Stimulated activated CD8-positive, alpha-beta memory T cell treated with anti-CD3 and anti-CD28 coated beads, Interleukin-15, amount 100 ng/mL, for 48 hours (primary cell): ENCODE measurements around the gene FBXO8.

ENCODE experiments used
- DNase-seq, 2 donors: peaks; one replicate each; pipeline ENCODE4 v3.0.0-alpha.2; 2020; ENCODE audit warnings: low read depth in 2 of 2

The FBXO8 gene

DNA sequence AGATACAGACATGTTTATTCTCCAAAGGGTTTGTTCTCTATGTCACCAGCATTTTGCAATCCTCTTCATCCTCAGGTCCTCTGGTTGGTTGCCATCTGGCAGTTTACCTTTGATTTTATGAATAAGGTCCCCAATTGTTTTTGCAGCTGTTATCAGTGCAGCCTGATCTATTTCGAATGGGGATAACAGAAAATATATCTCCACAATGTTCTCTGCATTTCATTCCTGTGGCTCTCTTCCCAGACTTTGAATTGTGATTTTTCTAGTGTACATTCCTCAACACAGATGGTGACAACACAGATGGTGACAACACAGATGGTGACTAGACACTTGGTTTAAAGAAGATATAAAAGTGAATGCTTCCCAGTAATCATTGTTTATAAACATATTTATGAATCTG is 74.1 kb downstream of the FBXO8 start:
- no peak for DNase-seq

DNA sequence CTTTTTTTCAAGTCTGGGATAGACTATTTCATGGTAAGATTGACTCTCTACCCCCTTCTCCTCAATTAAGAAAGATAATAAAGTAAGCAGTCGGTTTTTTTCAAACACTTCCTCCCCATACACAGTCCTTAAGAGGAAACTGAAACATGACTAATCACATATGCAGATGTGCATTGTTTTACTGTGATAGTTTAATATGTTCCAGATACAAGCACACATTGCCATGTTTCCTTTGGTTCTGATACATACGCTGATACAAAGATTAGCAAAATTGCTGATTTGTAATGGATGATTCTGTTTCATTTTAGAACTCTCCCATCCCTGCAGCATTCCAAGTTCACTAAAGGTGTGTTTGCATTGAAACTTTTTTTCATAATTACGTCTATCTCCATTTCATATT is 76.1 kb downstream of the FBXO8 start:
- DNase-seq = no peak

DNA sequence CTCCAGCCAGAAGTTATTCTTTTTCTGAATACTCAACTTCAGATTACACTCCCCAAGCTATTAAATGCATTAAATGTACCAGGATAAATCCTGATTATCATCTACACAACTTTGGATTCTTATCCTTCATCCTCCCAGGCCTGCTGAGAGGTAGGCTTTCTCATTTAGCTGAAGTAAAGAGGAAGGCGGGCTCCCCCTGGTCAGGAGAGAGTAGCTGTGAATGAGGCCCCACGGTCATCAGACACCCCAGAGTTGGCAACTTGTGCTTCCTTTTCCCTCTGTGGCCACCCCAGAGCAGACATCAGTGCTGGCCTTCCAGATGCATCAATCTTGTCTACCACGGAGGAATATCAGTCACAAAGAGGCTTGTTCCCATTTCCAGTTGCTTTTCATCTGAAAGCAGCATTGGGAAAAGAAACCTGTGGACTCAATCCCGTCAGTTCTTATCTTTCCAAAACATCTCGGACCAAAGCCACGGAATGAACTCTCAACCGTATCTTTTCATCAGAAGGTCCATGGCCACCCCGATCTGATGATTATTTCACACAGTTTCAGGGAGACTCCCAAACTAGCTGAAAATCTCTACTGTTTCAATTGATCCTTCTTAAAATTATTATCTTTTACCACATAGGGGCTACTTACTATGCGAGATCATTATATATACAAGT is 79.2 kb downstream of the FBXO8 start:
- no peak for DNase-seq

DNA sequence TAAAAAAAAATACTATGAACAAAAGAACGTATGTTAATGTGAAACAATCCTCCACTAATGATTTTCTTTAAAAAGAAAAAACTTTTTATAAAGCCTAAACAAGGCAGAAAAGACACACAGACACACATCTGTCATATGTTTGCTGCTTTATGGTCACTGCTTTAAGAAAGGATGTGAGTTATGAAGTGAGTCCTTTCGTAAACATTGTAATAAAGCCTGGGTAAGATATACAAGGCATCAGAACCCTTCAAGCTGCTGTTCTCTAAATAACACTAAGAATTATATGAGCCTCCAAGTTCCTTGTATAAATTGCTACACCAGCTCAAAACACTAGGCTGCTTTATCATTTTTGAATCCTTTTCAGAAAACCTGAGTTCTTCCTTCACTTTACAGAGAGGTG is 81.6 kb downstream of the FBXO8 start:
- DNase-seq = no peak

DNA sequence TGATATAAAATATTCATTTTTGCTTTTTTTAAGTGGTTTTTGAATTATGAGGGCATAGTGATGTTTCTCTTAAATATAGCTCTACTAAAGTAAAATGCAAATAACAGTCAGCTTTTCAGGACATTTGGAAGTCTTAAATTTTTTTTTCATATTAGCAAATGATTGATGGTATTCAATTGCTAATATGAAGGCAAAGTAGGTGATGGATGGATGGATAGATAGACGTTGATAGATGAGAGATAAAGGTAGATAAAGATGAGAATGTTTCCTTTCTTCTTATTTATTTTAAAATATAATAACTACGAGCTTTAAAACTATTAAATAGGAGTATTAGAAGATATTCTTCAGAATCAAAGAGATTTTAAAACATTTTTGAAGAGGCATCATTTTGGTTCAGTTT is 83.7 kb downstream of the FBXO8 start:
- no peak for DNase-seq

DNA sequence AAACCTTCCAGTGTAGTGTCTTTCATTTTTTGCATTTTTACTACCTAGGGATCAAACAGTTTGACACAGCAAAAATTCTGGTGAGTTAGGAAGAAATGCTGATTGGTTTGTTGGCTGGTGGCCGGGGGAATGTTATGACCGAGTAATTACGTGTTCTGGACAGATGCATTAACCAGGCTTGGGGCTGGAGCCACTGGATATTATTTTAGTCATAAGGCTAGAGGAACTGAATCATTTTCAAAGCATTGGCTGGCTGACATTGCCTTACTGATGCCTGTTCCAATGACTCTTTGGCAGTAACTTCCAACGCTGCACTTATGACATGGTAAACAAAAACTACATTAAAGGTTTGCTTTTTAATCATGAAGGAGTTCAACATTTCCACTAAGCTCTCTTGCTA is 84.6 kb downstream of the FBXO8 start:
- DNase-seq = no peak

DNA sequence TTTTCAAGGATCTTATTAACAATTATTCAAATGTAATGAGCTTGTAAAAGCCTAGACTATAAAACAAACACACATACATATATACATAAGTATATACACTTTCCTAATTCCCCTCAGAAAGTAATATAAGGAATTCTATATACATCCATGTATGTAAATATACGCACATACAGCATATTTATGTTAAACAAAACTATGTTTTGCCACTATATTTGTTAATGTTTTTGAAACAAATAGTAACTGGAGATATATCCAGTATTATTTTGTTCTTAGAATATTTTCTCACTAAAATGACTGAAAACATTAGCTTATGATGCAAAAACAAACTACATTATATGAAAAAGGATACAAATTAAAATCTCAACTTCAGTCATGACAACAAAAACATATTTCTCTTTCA is 85.1 kb downstream of the FBXO8 start:
- no peak for DNase-seq

DNA sequence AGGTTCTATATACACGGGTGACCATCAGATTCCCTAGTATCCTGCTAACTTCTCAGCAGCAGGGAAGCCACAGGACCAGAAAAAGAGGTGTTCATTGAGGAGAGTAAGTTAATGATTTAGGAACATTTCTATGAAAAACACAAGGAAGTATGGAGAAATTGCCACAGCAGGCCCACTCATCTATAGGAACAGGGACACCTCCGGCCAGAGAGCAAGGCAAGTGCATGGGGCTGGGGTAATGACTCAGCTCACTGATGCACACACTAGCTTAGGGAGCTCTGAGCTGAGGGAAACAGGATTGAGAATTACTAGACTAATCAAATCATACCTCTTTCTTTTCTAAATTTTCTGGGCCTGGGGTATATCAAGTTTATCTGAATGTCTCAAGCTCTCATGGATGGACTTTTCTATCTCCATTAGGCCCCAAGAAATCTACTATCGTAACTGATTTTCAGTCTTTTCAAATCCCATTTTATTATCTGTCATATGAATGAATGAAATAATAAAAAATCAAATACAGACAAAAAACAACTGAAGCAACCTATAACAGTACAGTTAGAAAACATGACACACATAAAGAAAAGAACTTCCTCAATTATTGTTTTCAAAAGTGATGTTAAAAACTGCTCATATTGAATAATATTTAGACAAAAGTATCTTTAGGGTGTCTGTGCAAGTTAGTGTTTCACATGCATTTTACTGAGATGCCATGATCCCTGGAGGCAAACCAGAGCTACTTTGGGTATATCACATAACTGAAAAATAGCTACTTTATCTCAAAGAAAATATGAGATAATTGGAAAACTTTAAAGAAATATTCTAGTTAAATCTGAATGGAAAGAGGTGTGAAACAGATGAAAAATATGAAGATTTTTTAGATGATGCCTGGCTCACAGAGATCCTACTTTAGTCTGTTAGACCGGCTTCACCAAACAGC is 89.8 kb downstream of the FBXO8 start:
- no peak for DNase-seq

DNA sequence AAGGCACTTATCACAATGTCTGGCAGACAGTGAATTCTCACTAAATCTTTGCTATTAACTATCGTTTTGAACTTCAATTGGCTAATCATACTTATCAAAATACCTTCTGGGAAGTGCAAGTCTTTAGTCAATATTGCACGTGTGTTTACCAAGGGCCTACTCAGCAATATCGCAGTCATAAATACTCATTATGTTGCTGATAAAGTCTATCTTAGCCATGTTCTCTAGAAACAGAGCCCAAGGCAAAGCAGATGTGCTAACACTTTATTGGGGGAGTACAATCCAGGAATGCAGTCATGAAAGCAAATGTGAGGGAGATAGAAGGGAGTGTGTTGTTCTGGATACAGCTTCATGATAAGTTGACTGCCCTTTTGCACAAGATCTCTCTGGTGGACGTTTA is 90.5 kb downstream of the FBXO8 start:
- no peak for DNase-seq

DNA sequence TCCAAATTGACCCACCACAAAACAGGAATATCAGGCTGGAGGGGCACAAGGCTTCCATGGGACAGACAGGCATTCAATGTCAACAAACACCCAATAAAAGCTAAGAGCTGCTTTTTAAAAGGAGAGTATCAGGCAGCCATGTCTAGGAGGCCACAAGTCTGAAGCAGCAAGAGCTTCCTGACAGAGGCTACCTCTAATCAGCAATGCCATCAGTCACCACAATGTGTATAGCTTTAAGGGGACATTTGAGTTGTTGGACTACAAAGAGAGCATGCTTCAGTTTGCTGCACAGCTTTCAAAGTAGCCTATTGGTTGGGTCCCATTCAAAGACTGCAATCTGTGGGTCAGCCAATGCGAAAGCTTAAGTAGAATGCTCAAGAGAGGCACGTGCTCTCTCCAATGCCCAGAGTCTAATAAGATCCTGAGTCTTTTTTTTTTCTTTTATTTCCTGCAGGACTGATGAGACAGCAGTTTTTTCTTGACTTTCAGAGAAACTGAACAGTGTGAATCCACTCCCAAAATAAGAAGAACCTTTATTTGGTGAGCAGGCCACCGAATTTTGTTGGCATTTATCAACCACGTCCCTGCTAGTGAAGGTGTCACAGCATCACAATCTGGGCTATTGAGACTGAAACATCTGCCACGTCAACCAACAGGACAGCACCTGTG is 92.5 kb downstream of the FBXO8 start:
- no peak for DNase-seq

DNA sequence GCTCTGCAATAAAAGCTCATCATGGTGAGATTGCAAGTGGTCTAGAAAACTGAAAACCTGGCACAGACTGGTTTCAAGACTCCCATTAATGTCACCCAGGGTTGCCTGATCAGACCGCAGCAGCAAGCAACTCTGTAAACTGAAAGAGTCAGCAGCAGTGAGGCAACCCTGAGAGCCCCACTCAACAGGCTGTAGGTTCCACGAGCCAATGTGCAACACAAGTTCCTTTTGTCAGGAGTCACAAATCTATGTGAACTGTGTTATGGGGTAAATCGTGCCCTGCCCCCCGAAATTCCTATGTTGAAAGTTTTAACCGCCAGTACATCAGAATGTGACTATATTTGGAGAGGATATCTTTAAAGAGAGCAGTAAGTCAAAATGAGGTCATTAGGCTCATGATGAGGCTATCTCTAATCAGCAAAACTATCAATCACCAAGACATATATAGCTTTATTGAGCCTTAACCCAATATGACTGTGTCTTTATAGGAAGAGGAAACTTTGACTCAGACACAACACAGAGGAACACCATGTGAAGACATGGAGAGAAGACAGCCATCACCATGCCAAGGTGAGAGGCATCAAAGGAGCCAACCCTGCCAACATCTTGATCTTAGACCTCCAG is 94.0 kb downstream of the FBXO8 start:
- DNase-seq = no peak
